HepG2 (cell line): ENCODE data around the gene STX10. TPM values are rescaled to one million over a fixed set of nuclear protein-coding genes. Genes with fewer than 3 reads are reported as not detected.
A peak's percentile ranks its signal among the peaks of the same experiment; 100 is the strongest.

ENCODE experiments used
- ARNT2 ChIP-seq: sonication (generic); formaldehyde crosslinking; IDR thresholded peaks from 2 replicates; pipeline ENCODE4 v1.8.0; 2022; ENCODE audit warnings: mild to moderate bottlenecking, low read depth, missing genetic modification reagents, moderate library complexity
- CENPT ChIP-seq: sonication (generic); formaldehyde crosslinking; IDR thresholded peaks from 2 replicates; pipeline ENCODE4 v1.8.0; 2022; ENCODE audit warnings: low read depth, mild to moderate bottlenecking, moderate library complexity, missing genetic modification reagents
- CSRNP1 ChIP-seq: sonication (generic); formaldehyde crosslinking; IDR thresholded peaks from 2 replicates; pipeline ENCODE4 v1.8.1; 2023; ENCODE audit warnings: mild to moderate bottlenecking, missing genetic modification reagents
- GMEB2 ChIP-seq: IDR thresholded peaks from 2 replicates; pipeline ENCODE4 v1.6.1; 2016; ENCODE audit warnings: missing biosample characterization, missing genetic modification reagents, low read depth
- KMT2A ChIP-seq: sonication (generic); formaldehyde crosslinking; IDR thresholded peaks from 2 replicates; pipeline ENCODE4 v1.4.0; 2020; ENCODE audit warnings: missing genetic modification reagents
- LBX2 ChIP-seq: sonication (generic); formaldehyde crosslinking; IDR thresholded peaks from 2 replicates; pipeline ENCODE4 v1.5.0; 2020; ENCODE audit warnings: missing genetic modification reagents, mild to moderate bottlenecking, borderline replicate concordance
- NR2F6 ChIP-seq, 2 experiments: IDR thresholded peaks; 2 replicates each; pipeline ENCODE4 v1.6.1; 2016; ENCODE audit warnings: antibody characterized with exemption in 1 of 2, mild to moderate bottlenecking in 1 of 2
- RFXAP ChIP-seq: sonication (generic); formaldehyde crosslinking; IDR thresholded peaks from 2 replicates; pipeline ENCODE4 v1.4.0; 2020; ENCODE audit warnings: missing genetic modification reagents, borderline replicate concordance
- SIX1 ChIP-seq: sonication (generic); formaldehyde crosslinking; IDR thresholded peaks from 2 replicates; pipeline ENCODE4 v1.4.0; 2020; ENCODE audit warnings: missing genetic modification reagents, borderline replicate concordance
- TIGD3 ChIP-seq: sonication (generic); formaldehyde crosslinking; IDR thresholded peaks from 2 replicates; pipeline ENCODE4 v1.5.1; 2020; ENCODE audit warnings: mild to moderate bottlenecking, missing genetic modification reagents, borderline replicate concordance
- USF2 ChIP-seq, 2 experiments: sonication (generic) in 1 of 2; formaldehyde crosslinking in 1 of 2; IDR thresholded peaks; 2 replicates each; pipeline versions ENCODE4 v1.5.1 to v1.6.1; 2011 to 2020; ENCODE audit warnings: borderline replicate concordance in 1 of 2, low read depth in 1 of 2, low read length in 1 of 2, mild to moderate bottlenecking in 1 of 2, missing genetic modification reagents in 1 of 2, moderate library complexity in 1 of 2
- ZFP90 ChIP-seq: sonication (generic); formaldehyde crosslinking; IDR thresholded peaks from 2 replicates; pipeline ENCODE4 v1.8.0; 2022; ENCODE audit warnings: missing genetic modification reagents, mild to moderate bottlenecking, inconsistent platforms, borderline replicate concordance
- ZNF205 ChIP-seq: IDR thresholded peaks from 2 replicates; pipeline ENCODE4 v1.6.1; 2018; ENCODE audit warnings: missing biosample characterization, missing genetic modification reagents
- ZNF609 ChIP-seq: sonication (generic); formaldehyde crosslinking; IDR thresholded peaks from 2 replicates; pipeline ENCODE4 v1.4.0; 2020; ENCODE audit warnings: mild to moderate bottlenecking, missing genetic modification reagents, borderline replicate concordance
- polyA plus RNA-seq, 8 experiments: library from polyadenylated mRNA; depleted of rRNA in 3 of 8; stranded (reverse) in 7 of 8; unstranded in 1 of 8; fragments of >200 nt; fragmentation: Illumina TruSeq in 4 of 8; extraction: Trizol in 4 of 8; gene quantifications; 2 replicates each; pipeline versions ENCODE4 v1.2.1 to v1.2.3, GENCODE V29; 2011 to 2016; ENCODE audit warnings: low read depth in 4 of 8, missing spikeins in 1 of 8, mixed read lengths in 1 of 8; ENCODE audit not compliant: insufficient read depth in 1 of 8
- total RNA-seq, 5 experiments: library from RNA; depleted of rRNA; stranded (reverse); fragments of >200 nt; fragmentation: Illumina TruSeq; extraction: Trizol; gene quantifications; 2 replicates each; pipeline ENCODE4 v1.2.3, GENCODE V29; 2016; ENCODE audit warnings: low read depth in 1 of 5

STX10 gene
- total and polyA plus RNA-seq, 2 of the 13 experiments (the other 11 are each of a cell fraction or from before 2014, with no cell fraction given) = 47.9 to 66.4 TPM

GRCh38 chr19:13151605-13152355 lies 1.6 kb upstream of the STX10 start (continued):
- TF ChIP-seq ZNF609 (CRISPR knock-in tag) = 0 out of 2 replicates have a peak, but pooled peaks have one; percentile 33
- no peak for TF ChIP-seq CENPT
- TF ChIP-seq CSRNP1 = no peak
- TF ChIP-seq LBX2 = peak; percentile 75; the same call in 1 of the 2 replicates
- no peak; the same call in 1 of the 2 replicates for TF ChIP-seq SIX1 (CRISPR knock-in tag)
- no peak for TF ChIP-seq ZNF205 (CRISPR knock-in tag)
- no peak for TF ChIP-seq NR2F6 (IDR thresholded peaks at IDR 0.05)
- TF ChIP-seq NR2F6 (CRISPR knock-in tag; IDR thresholded peaks at IDR 0.05) = peak; percentile 59; the same call in 1 of the 2 replicates
- TF ChIP-seq TIGD3 = no peak
- peak; percentile 67; the same call in 1 of the 2 replicates for TF ChIP-seq RFXAP (CRISPR knock-in tag)
- TF ChIP-seq GMEB2 (CRISPR knock-in tag) = peak; percentile 54
- TF ChIP-seq KMT2A (CRISPR knock-in tag) = 0 out of 2 replicates have a peak, but pooled peaks have one; percentile 22
- TF ChIP-seq USF2 (IDR thresholded peaks at IDR 0.05; ENCODE audit: low read depth, low read length) = no peak
- peak; percentile 95; the same call in 1 of the 2 replicates for TF ChIP-seq USF2 (CRISPR knock-in tag; IDR thresholded peaks at IDR 0.05; ENCODE audit: borderline replicate concordance)
- TF ChIP-seq ZFP90 (CRISPR knock-in tag) = peak; percentile 75; the same call in 1 of the 2 replicates
- TF ChIP-seq ARNT2 (CRISPR knock-in tag) = no peak
